Endothelial cell of umbilical vein (primary cell): ENCODE measurements around the gene HSPG2. TPM values are rescaled to one million over a fixed set of nuclear protein-coding genes. Genes with fewer than 3 reads are reported as not detected.

Experiments used
- BruUV-seq: library from RNA; stranded (reverse); fragments of 400-500 nt; replicated peaks from 2 replicates; lab custom pipeline; 2021; lab: Mats Ljungman, UMichigan
- CTCF ChIA-PET: fragments of 300-600, 350-600 bp; sonication (Branson Sonifier 250); formaldehyde crosslinking; loops from one replicate; lab custom pipeline; 2021; ENCODE audit warnings: antibody characterized with exemption, inconsistent platforms; lab: Charles Lee
- POLR2A ChIA-PET: fragments of 300-600, 350-600 bp; sonication (Branson Sonifier 250); formaldehyde crosslinking; loops from one replicate; lab custom pipeline; 2021; ENCODE audit warnings: antibody characterized with exemption, inconsistent platforms; lab: Charles Lee
- DNase-seq: peaks from one replicate; pipeline ENCODE4 v3.0.0-alpha.2; 2011; ENCODE audit warnings: low read depth, low spot score
- FAIRE-seq: peaks from 2 replicates; lab custom pipeline; 2011; peaks lifted over from hg19 to GRCh38; lab: Jason Lieb, UNC
- H2AFZ ChIP-seq: 2 replicates; pipeline ENCODE4 v1.6.0; 2012; ENCODE audit warnings: low read depth, low read length, control low read depth, inconsistent platforms
- H3K27ac ChIP-seq: 2 replicates; pipeline ENCODE4 v1.5.1; 2011; ENCODE audit warnings: low read depth, mild to moderate bottlenecking, control low read depth, low read length, moderate library complexity; ENCODE audit not compliant: insufficient read depth
- H3K27me3 ChIP-seq, 2 experiments: 2 replicates each; pipeline versions ENCODE4 v1.6.0 to v1.6.1; 2011; ENCODE audit warnings: low read length in 2 of 2, mixed read lengths in 1 of 2; ENCODE audit not compliant: control insufficient read depth in 2 of 2, insufficient read depth in 2 of 2
- H3K36me3 ChIP-seq, 2 experiments: 2 replicates in 1 of 2; 3 replicates in 1 of 2; pipeline ENCODE4 v1.5.1; 2011; ENCODE audit warnings: low read length in 2 of 2, mild to moderate bottlenecking in 1 of 2, moderate library complexity in 1 of 2; ENCODE audit not compliant: control insufficient read depth in 2 of 2, insufficient read depth in 2 of 2; ENCODE audit errors: extremely low read depth in 1 of 2
- H3K4me1 ChIP-seq: 3 replicates; pipeline ENCODE4 v1.5.1; 2011; ENCODE audit warnings: mild to moderate bottlenecking, low read length; ENCODE audit not compliant: control insufficient read depth, insufficient read depth; ENCODE audit errors: extremely low read depth
- H3K4me2 ChIP-seq: 2 replicates; pipeline ENCODE4 v1.6.1; 2011; ENCODE audit warnings: low read length, control low read depth, mixed read lengths; ENCODE audit not compliant: insufficient read depth
- H3K4me3 ChIP-seq, 3 experiments: fragments of 200-600 bp in 1 of 3; sonication (generic), shearing (Covaris generic) in 1 of 3; replicated peaks in 1 of 3; 2 replicates each; pipeline ENCODE4 v1.5.1; 2011 to 2016; ENCODE audit warnings: control low read depth in 3 of 3, low read length in 3 of 3, mild to moderate bottlenecking in 2 of 3, inconsistent platforms in 1 of 3, low read depth in 1 of 3, moderate library complexity in 1 of 3; ENCODE audit not compliant: insufficient read depth in 1 of 3
- H3K79me2 ChIP-seq: 2 replicates; pipeline ENCODE4 v1.6.0; 2012; ENCODE audit warnings: low read length, inconsistent platforms; ENCODE audit not compliant: control insufficient read depth, insufficient read depth
- H3K9ac ChIP-seq: replicated peaks from 2 replicates; pipeline ENCODE3; 2011; ENCODE audit warnings: low read length, control low read depth; ENCODE audit not compliant: insufficient read depth; ENCODE audit errors: extremely low read depth
- H3K9me1 ChIP-seq: replicated peaks from 3 replicates; pipeline ENCODE4 v1.6.0; 2011; ENCODE audit warnings: mild to moderate bottlenecking, low read length; ENCODE audit not compliant: control insufficient read depth, insufficient read depth; ENCODE audit errors: extremely low read depth
- H3K9me3 ChIP-seq: replicated peaks from 2 replicates; pipeline ENCODE4 v1.5.1; 2012; ENCODE audit warnings: low read length, inconsistent platforms; ENCODE audit not compliant: control insufficient read depth, insufficient read depth
- H4K20me1 ChIP-seq: replicated peaks from 2 replicates; pipeline ENCODE3; 2011; ENCODE audit warnings: mild to moderate bottlenecking, low read length; ENCODE audit not compliant: control insufficient read depth, insufficient read depth; ENCODE audit errors: extremely low read depth
- JUN ChIP-seq: IDR thresholded peaks from 2 replicates; pipeline ENCODE4 v1.6.1; 2011; ENCODE audit warnings: borderline replicate concordance, low read depth; ENCODE audit not compliant: insufficient read length, insufficient read depth
- POLR2AphosphoS5 ChIP-seq: IDR thresholded peaks from 2 replicates; pipeline ENCODE4 v1.6.1; 2012; ENCODE audit warnings: low read depth, mild to moderate bottlenecking, control low read depth, low read length, moderate library complexity; ENCODE audit not compliant: insufficient read depth
- dilution Hi-C: fragments of 300-500 bp; cut with MboI; formaldehyde crosslinking; loops from one replicate; pipeline ENCODE4 v1.15.0; 2019; ENCODE audit warnings: low sequenced_read_pairs; ENCODE audit not compliant: extremely low pct_ligation_motif_present
- intact Hi-C: fragments of 100-400 bp; cut with micrococcal nuclease; formaldehyde crosslinking; loops from one replicate; pipeline ENCODE4 v1.10.0; 2022
- polyA plus RNA-seq, 4 experiments: library from polyadenylated mRNA; depleted of rRNA in 3 of 4; stranded (reverse) in 3 of 4; unstranded in 1 of 4; fragments of >200 nt; gene quantifications; 2 replicates each; pipeline versions ENCODE4 v1.2.1 to v1.2.3, GENCODE V29; 2011 to 2012; ENCODE audit warnings: missing spikeins in 1 of 4
- total RNA-seq: library from RNA; stranded (reverse); gene quantifications from 2 replicates; pipeline ENCODE4 v1.2.3, GENCODE V29; 2021
- TF ChIP-seq, protein P1 (sequence below): IDR thresholded peaks from 2 replicates; pipeline ENCODE4 v1.6.1; 2011; ENCODE audit not compliant: insufficient read depth, insufficient read length

HSPG2 gene
- total and polyA plus RNA-seq, 2 donors (not counting 3 experiments of a cell fraction or from before 2014, with no cell fraction given) = 734 to 3,499 TPM

DNA sequence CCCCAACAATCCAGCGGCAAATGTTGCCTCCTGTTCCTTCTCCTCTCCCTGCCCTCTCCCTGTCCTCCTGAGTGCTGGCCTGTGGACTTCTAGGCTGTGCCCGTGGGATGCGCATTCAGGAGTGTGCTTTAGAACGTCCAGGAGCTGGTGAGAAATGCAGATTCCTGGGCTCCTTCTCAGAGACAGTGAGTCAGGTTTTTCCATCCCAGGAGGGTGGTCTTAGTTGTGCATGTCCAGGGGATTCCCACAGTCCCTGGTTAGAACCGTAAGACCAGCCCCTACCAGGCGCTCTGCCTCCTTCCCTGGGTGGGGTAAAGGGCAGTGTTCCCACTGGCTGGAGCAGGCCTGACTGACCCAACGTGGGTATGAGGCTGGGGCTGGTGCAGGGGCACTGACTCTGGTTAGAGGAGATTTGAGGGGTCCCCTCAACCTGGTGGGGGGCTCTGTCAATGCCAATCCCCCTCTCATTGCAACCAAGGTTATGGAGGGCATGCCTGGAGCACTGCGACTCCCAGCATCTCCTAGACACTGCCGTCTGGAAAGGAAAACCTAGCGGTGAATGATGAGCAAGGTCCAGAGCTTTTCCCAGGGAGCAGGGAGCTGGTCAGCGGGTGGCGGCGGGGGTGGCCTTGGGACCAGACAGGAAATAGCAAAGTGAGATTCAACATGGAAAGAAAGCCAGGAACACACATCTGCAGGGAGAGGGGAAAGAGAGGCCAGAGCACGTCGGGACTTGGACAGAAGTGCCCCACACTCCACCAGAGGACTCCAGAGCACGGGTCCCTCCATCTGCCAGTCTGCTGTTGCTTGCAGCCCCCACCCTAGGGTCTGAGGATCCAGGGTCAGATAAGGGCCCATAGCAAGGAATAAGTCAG is 38.5 kb downstream of the HSPG2 start:
- dilution Hi-C loops (no loop called here), intact Hi-C loops (loop anchor here (1.0 kb wide), 2 partner anchors 8 to 12 kb away; no protein-coding TSS in a partner anchor)
- H2AFZ ChIP-seq = no peak overlapping the region
- POLR2A ChIA-PET = interaction anchor here (0.9 to 2.7 kb wide), 2 partner anchors 11 to 21 kb away, joined by 8 to 9 read pairs; no protein-coding TSS in a partner anchor
- H3K79me2 ChIP-seq = peaks cover 94% of the 10 kb centered on the region
- no peaks in the 10 kb centered on the region for H4K20me1 ChIP-seq
- no peak overlapping the region for H3K4me3 ChIP-seq
- FAIRE-seq (peak; percentile 87), DNase-seq (peak; percentile 85)
- H3K27me3 ChIP-seq = no peaks in the 10 kb centered on the region
- H3K9me1 ChIP-seq = no peaks in the 10 kb centered on the region
- TF ChIP-seq, protein P1, sequence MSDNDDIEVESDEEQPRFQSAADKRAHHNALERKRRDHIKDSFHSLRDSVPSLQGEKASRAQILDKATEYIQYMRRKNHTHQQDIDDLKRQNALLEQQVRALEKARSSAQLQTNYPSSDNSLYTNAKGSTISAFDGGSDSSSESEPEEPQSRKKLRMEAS = no peak
- peak; percentile 34 for TF ChIP-seq POLR2AphosphoS5
- H3K9me3 ChIP-seq = no peaks in the 10 kb centered on the region
- H3K4me2 ChIP-seq = no peak overlapping the region
- peaks cover 36 to 52% of the 10 kb centered on the region in 2 experiments for H3K36me3 ChIP-seq
- peaks cover 67% of the 10 kb centered on the region for H3K4me1 ChIP-seq
- H3K9ac ChIP-seq = peak overlapping the region; percentile 55
- no TSS peak for BruUV-seq
- CTCF ChIA-PET = interaction anchor here (0.6 to 4.2 kb wide), 5 partner anchors 13 to 65 kb away, joined by 3 to 18 read pairs (median 3); no protein-coding TSS in a partner anchor
- H3K27ac ChIP-seq = peak overlapping the region; percentile 87

DNA sequence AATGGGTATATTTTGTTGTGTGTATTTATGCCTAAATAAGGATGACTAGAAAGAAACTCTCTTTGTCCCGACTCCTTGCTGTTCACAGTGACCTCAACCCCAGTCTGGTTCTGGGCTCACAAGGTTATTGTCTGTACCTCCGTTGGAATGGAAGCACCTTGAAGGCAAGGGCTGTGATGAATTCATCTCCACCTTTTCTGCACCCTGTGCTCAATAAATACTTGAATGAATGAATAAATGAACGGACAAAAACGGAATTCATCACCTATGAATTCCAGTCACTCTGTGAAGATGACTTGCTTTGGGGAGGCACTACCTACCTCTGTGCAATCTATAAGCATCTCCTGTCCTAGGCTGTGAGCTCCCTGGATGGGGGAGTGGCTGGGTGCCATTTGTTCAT is 39.3 kb downstream of the HSPG2 start:
- Histone ChIP-seq H3K27me3 (no peaks in the 10 kb centered on the region), H3K4me3 (no peak overlapping the region), H3K4me2 (no peak overlapping the region), H3K9ac (peak overlapping the region; percentile 52), H3K4me1 (peaks cover 62% of the 10 kb centered on the region), H3K9me1 (no peaks in the 10 kb centered on the region), H4K20me1 (no peaks in the 10 kb centered on the region), H3K9me3 (no peaks in the 10 kb centered on the region), H2AFZ (no peak overlapping the region), H3K27ac (peak overlapping the region; percentile 87), H3K79me2 (peaks cover 96% of the 10 kb centered on the region), H3K36me3 (peaks cover 39 to 57% of the 10 kb centered on the region in 2 experiments)
- dilution Hi-C loops = no loop called here
- TF ChIP-seq JUN = no peak
- TF ChIP-seq, protein P1 = no peak
- DNase-seq (peak; percentile 44), FAIRE-seq (peak; percentile 37)
- intact Hi-C loops = loop anchor here (1.0 kb wide), 1 partner anchor 8 kb away; no protein-coding TSS in a partner anchor
- POLR2A ChIA-PET = no interaction called here
- CTCF ChIA-PET = interaction anchor here (1.3 kb wide), 1 partner anchor 41 kb away, joined by 3 read pairs; no protein-coding TSS in a partner anchor
- BruUV-seq = no TSS peak
